ENCODE results near the gene WASL.
"Not testable (repeated sequence)": the region's sequence is repeated elsewhere in the genome, so short reads cannot be mapped to it uniquely, and the experiment has no call there.

- TF ChIP-seq CTCF (IDR thresholded peaks at IDR 0.05; ENCODE audit: low read depth, low read length); EZH2phosphoT487 (IDR thresholded peaks at IDR 0.05; ENCODE audit: low read depth): not testable (repeated sequence)
Measured at GRCh38 chr7:123795116-123795515, 46.3 kb upstream of the WASL start.
